Liver (tissue), 9 donors: Measurements from ENCODE around the gene LSG1. TPM values are rescaled to one million over a fixed set of nuclear protein-coding genes. Genes with fewer than 3 reads are reported as not detected.

Source experiments
- DNase-seq: peaks from one replicate; pipeline ENCODE4 v3.0.0-alpha.2; 2017; ENCODE audit warnings: low spot score
- H3K27ac ChIP-seq, 2 donors: one replicate each; pipeline ENCODE4 v1.7.0; 2013; ENCODE audit warnings: inconsistent platforms in 2 of 2, low read length in 2 of 2, control low read depth in 1 of 2, low read depth in 1 of 2, mild to moderate bottlenecking in 1 of 2
- H3K27me3 ChIP-seq, 4 donors: one replicate each; pipeline versions ENCODE4 v1.6.1 to v1.7.0; 2013; ENCODE audit warnings: low read length in 3 of 4, inconsistent platforms in 1 of 4, mild to moderate bottlenecking in 1 of 4, moderate library complexity in 1 of 4; ENCODE audit not compliant: control insufficient read depth in 4 of 4, insufficient read depth in 4 of 4
- H3K36me3 ChIP-seq, 4 donors: one replicate each; pipeline versions ENCODE4 v1.6.1 to v1.7.0; 2013; ENCODE audit warnings: low read length in 3 of 4, mild to moderate bottlenecking in 3 of 4, low read depth in 1 of 4, moderate library complexity in 1 of 4; ENCODE audit not compliant: control insufficient read depth in 4 of 4, insufficient read depth in 3 of 4
- H3K4me1 ChIP-seq, 4 donors: one replicate each; pipeline versions ENCODE4 v1.6.1 to v1.7.0; 2013; ENCODE audit warnings: low read length in 3 of 4, mild to moderate bottlenecking in 3 of 4, moderate library complexity in 1 of 4; ENCODE audit not compliant: control insufficient read depth in 4 of 4, insufficient read depth in 4 of 4
- H3K4me3 ChIP-seq, 3 donors: one replicate each; pipeline versions ENCODE4 v1.6.1 to v1.7.0; 2013; ENCODE audit warnings: low read length in 3 of 3, control low read depth in 1 of 3, low read depth in 1 of 3, mild to moderate bottlenecking in 1 of 3
- H3K9ac ChIP-seq, 2 donors: one replicate each; pipeline ENCODE4 v1.7.0; 2013; ENCODE audit warnings: low read length in 2 of 2, mild to moderate bottlenecking in 2 of 2, moderate library complexity in 2 of 2, control low read depth in 1 of 2, low read depth in 1 of 2
- H3K9me3 ChIP-seq, 4 donors: one replicate each; pipeline versions ENCODE4 v1.6.1 to v1.7.0; 2013; ENCODE audit warnings: low read length in 3 of 4; ENCODE audit not compliant: control insufficient read depth in 4 of 4
- ATF3 ChIP-seq: IDR thresholded peaks from 2 replicates; pipeline ENCODE4 v1.6.1; 2016; ENCODE audit warnings: antibody characterized with exemption
- CTCF ChIP-seq: fragments of 150-350 bp; IDR thresholded peaks from 2 replicates; pipeline ENCODE4 v1.5.1; 2017; ENCODE audit warnings: improper control_type of control experiment, low read depth, low read length; ENCODE audit not compliant: missing input control
- EGR1 ChIP-seq, 2 donors: IDR thresholded peaks; 2 replicates each; pipeline ENCODE4 v1.6.1; 2016 to 2018; ENCODE audit warnings: antibody characterized with exemption in 2 of 2, low read depth in 2 of 2
- FOXA1 ChIP-seq: IDR thresholded peaks from 2 replicates; pipeline ENCODE4 v1.6.1; 2016; ENCODE audit warnings: antibody characterized with exemption
- FOXA2 ChIP-seq: IDR thresholded peaks from 2 replicates; pipeline ENCODE4 v1.6.1; 2016; ENCODE audit warnings: antibody characterized with exemption
- GABPA ChIP-seq, 2 donors: IDR thresholded peaks in 1 of 2; conservative IDR thresholded peaks in 1 of 2; 2 replicates each; pipeline ENCODE4 v1.6.1; 2016; ENCODE audit warnings: antibody characterized with exemption in 2 of 2, mild to moderate bottlenecking in 1 of 2, moderate library complexity in 1 of 2
- HNF4A ChIP-seq, 2 donors: conservative IDR thresholded peaks; 2 replicates each; pipeline ENCODE4 v1.6.1; 2016; ENCODE audit warnings: antibody characterized with exemption in 2 of 2, mild to moderate bottlenecking in 2 of 2
- HNF4G ChIP-seq: IDR thresholded peaks from 2 replicates; pipeline ENCODE4 v1.6.1; 2016; ENCODE audit warnings: antibody characterized with exemption
- JUND ChIP-seq, 2 donors: IDR thresholded peaks; 2 replicates each; pipeline ENCODE4 v1.6.1; 2016; ENCODE audit warnings: antibody characterized with exemption in 2 of 2
- MAX ChIP-seq: IDR thresholded peaks from 2 replicates; pipeline ENCODE4 v1.6.1; 2016; ENCODE audit warnings: antibody characterized with exemption
- NR2F2 ChIP-seq: IDR thresholded peaks from 2 replicates; pipeline ENCODE4 v1.6.1; 2016; ENCODE audit warnings: antibody characterized with exemption
- RAD21 ChIP-seq, 2 donors: IDR thresholded peaks; 2 replicates each; pipeline ENCODE4 v1.6.1; 2016; ENCODE audit warnings: antibody characterized with exemption in 2 of 2, mild to moderate bottlenecking in 2 of 2
- REST ChIP-seq: IDR thresholded peaks from 2 replicates; pipeline ENCODE4 v1.6.1; 2016; ENCODE audit warnings: antibody characterized with exemption, mild to moderate bottlenecking
- RXRA ChIP-seq, 2 donors: IDR thresholded peaks; 2 replicates each; pipeline ENCODE4 v1.6.1; 2017 to 2018; ENCODE audit warnings: antibody characterized with exemption in 2 of 2, mild to moderate bottlenecking in 1 of 2
- SP1 ChIP-seq: IDR thresholded peaks from 2 replicates; pipeline ENCODE4 v1.6.1; 2018; ENCODE audit warnings: antibody characterized with exemption, mild to moderate bottlenecking
- TAF1 ChIP-seq: conservative IDR thresholded peaks from 2 replicates; pipeline ENCODE4 v1.6.1; 2016; ENCODE audit warnings: antibody characterized with exemption, mild to moderate bottlenecking
- YY1 ChIP-seq: IDR thresholded peaks from 2 replicates; pipeline ENCODE4 v1.6.1; 2016; ENCODE audit warnings: antibody characterized with exemption, mild to moderate bottlenecking
- ZBTB33 ChIP-seq: IDR thresholded peaks from 2 replicates; pipeline ENCODE4 v1.6.1; 2016; ENCODE audit warnings: antibody characterized with exemption
- WGBS: extraction: QIAGEN DNeasy Blood & Tissue Kit; methylation state at CpG from one replicate; pipeline ENCODE4 v1.1.7; 2013; 5-methylcytosine and 5-hydroxymethylcytosine counted together
- polyA plus RNA-seq, 2 donors: library from polyadenylated mRNA; stranded (reverse) in 1 of 2; unstranded in 1 of 2; fragments of 200-250 nt in 1 of 2; fragments of >200 nt in 1 of 2; fragmentation: Nextera tagmentation in 1 of 2; extraction: Ambion mirVana in 1 of 2; gene quantifications; one replicate each; pipeline versions ENCODE4 v1.2.1 to v1.2.3, GENCODE V29; 2013 to 2015
- total RNA-seq, 2 donors: library from RNA; depleted of rRNA; stranded (reverse); fragments of >200 nt; gene quantifications; one replicate each; pipeline ENCODE4 v1.2.3, GENCODE V29; 2014
- donor health status: healthy.
- donor health status: healthy.
- donor health status: healthy.
- donor health status: healthy.
- donor health status: healthy.

Gene LSG1
- total and polyA plus RNA-seq, 4 donors: 13.6 to 38.5 (median 22.1) TPM

GRCh38 chr3:194624956-194625355 is 47.0 kb downstream of the LSG1 start:
- H3K9ac ChIP-seq: no peak overlapping the region
- no peak for DNase-seq
- no peaks in the 10 kb centered on the region for H3K27me3 ChIP-seq
- WGBS: 95% methylated on average over 6 of the region's 6 CpGs
- peaks cover 0 to 2% (median 0%) of the 10 kb centered on the region in 4 donors for H3K36me3 ChIP-seq
- TF ChIP-seq TAF1 (no peak), CTCF (no peak), ATF3 (no peak), FOXA1 (no peak), HNF4G (no peak), NR2F2 (no peak), HNF4A (conservative IDR thresholded peaks at IDR 0.05) (no peak), EGR1 (IDR thresholded peaks at IDR 0.05; ENCODE audit: low read depth in 2 of 2) (no peak), RAD21 (IDR thresholded peaks at IDR 0.05) (no peak), JUND (IDR thresholded peaks at IDR 0.05) (no peak), GABPA (IDR thresholded peaks at IDR 0.05 in 1 of 2, conservative IDR thresholded peaks at IDR 0.05 in 1 of 2) (no peak), ZBTB33 (no peak), SP1 (no peak), MAX (no peak), YY1 (no peak), REST (no peak), FOXA2 (no peak), RXRA (IDR thresholded peaks at IDR 0.05) (no peak)
- no peak overlapping the region for H3K4me3 ChIP-seq
- H3K9me3 ChIP-seq: no peaks in the 10 kb centered on the region
- no peak overlapping the region for H3K27ac ChIP-seq
- H3K4me1 ChIP-seq: peaks cover 0 to 8% (median 5%) of the 10 kb centered on the region in 4 donors
